WTC11 (cell line): ENCODE measurements around the gene PGAP2. TPM values are rescaled to one million over a fixed set of nuclear protein-coding genes. Genes with fewer than 3 reads are reported as not detected.

ENCODE experiments used
- ATAC-seq: fragments of 200-7000 bp; cut with Tn5 transposase; 2 replicates; pipeline ENCODE4 v1.10.0; 2021; ENCODE audit warnings: mild to moderate bottlenecking, moderate library complexity
- CTCF ChIA-PET: fragments of 300-600 bp; sonication (Branson Sonifier 250); formaldehyde crosslinking; loops from one replicate; lab custom pipeline; 2021; ENCODE audit warnings: antibody characterized with exemption; lab: Charles Lee
- POLR2A ChIA-PET: fragments of 350-600 bp; sonication (Branson Sonifier 250); formaldehyde crosslinking; loops from one replicate; lab custom pipeline; 2021; ENCODE audit warnings: antibody characterized with exemption; lab: Charles Lee
- DNase-seq: peaks from one replicate; pipeline ENCODE4 v3.0.0; 2021; ENCODE audit warnings: low spot score
- H3K27ac Mint-ChIP-seq: 2 replicates; pipeline ENCODE4 v1.8.0; 2021; ENCODE audit warnings: mixed read lengths
- H3K27me3 Mint-ChIP-seq: 2 replicates; pipeline ENCODE4 v1.8.0; 2021; ENCODE audit warnings: low read depth, mild to moderate bottlenecking, moderate library complexity, mixed read lengths
- H3K36me3 Mint-ChIP-seq: 2 replicates; pipeline ENCODE4 v1.8.0; 2021; ENCODE audit warnings: mixed read lengths
- H3K4me1 Mint-ChIP-seq: 2 replicates; pipeline ENCODE4 v1.8.0; 2022; ENCODE audit warnings: mixed read lengths
- H3K4me3 Mint-ChIP-seq: 2 replicates; pipeline ENCODE4 v1.8.0; 2021; ENCODE audit warnings: mild to moderate bottlenecking, moderate library complexity, mixed read lengths
- H3K9me3 Mint-ChIP-seq: 2 replicates; pipeline ENCODE4 v1.8.0; 2021; ENCODE audit warnings: mixed read lengths
- CBFB ChIP-seq: sonication (generic); formaldehyde crosslinking; IDR thresholded peaks from 2 replicates; pipeline ENCODE4 v1.8.1; 2022; ENCODE audit warnings: mild to moderate bottlenecking, low read depth, missing genetic modification reagents
- E2F5 ChIP-seq: sonication (generic); formaldehyde crosslinking; IDR thresholded peaks from 2 replicates; pipeline ENCODE4 v1.8.1; 2022; ENCODE audit warnings: mild to moderate bottlenecking, moderate library complexity, missing genetic modification reagents
- ERG ChIP-seq: fragments of 250-450 bp; sonication (Bioruptor Pico); IDR thresholded peaks from 2 replicates; pipeline ENCODE4 v1.8.0; 2021; ENCODE audit warnings: mild to moderate bottlenecking
- FOXJ3 ChIP-seq: sonication (generic); formaldehyde crosslinking; IDR thresholded peaks from 2 replicates; pipeline ENCODE4 v1.9.0; 2021; ENCODE audit warnings: missing genetic modification reagents, mild to moderate bottlenecking, borderline replicate concordance
- HMGA2 ChIP-seq: fragments of 250-450 bp; sonication (Bioruptor Pico); IDR thresholded peaks from 2 replicates; pipeline ENCODE4 v1.4.0; 2021; ENCODE audit warnings: mild to moderate bottlenecking, moderate library complexity
- JAZF1 ChIP-seq: fragments of 250-450 bp; sonication (Bioruptor Pico); IDR thresholded peaks from 2 replicates; pipeline ENCODE4 v1.9.0; 2021; ENCODE audit warnings: moderate library complexity, mild to moderate bottlenecking, inconsistent platforms
- KAT7 ChIP-seq: sonication (generic); formaldehyde crosslinking; IDR thresholded peaks from 2 replicates; pipeline ENCODE4 v1.8.1; 2023; ENCODE audit warnings: missing genetic modification reagents, mild to moderate bottlenecking, borderline replicate concordance
- MAX ChIP-seq: sonication (generic); formaldehyde crosslinking; IDR thresholded peaks from 2 replicates; pipeline ENCODE4 v1.8.0; 2022; ENCODE audit warnings: mild to moderate bottlenecking, missing genetic modification reagents
- MYBL2 ChIP-seq: sonication (generic); formaldehyde crosslinking; IDR thresholded peaks from 2 replicates; pipeline ENCODE4 v1.8.1; 2023; ENCODE audit warnings: mild to moderate bottlenecking, moderate library complexity, missing genetic modification reagents
- NR3C1 ChIP-seq: sonication (generic); formaldehyde crosslinking; conservative IDR thresholded peaks from 2 replicates; pipeline ENCODE4 v1.8.1; 2023; ENCODE audit warnings: low read depth, mild to moderate bottlenecking, missing genetic modification reagents
- PRDM15 ChIP-seq: sonication (generic); formaldehyde crosslinking; IDR thresholded peaks from 2 replicates; pipeline ENCODE4 v1.8.0; 2022; ENCODE audit warnings: missing genetic modification reagents
- PREB ChIP-seq: sonication (generic); formaldehyde crosslinking; IDR thresholded peaks from 2 replicates; pipeline ENCODE4 v1.8.1; 2022; ENCODE audit warnings: mild to moderate bottlenecking, missing genetic modification reagents, moderate library complexity, borderline replicate concordance
- TEAD1 ChIP-seq: sonication (generic); formaldehyde crosslinking; IDR thresholded peaks from 2 replicates; pipeline ENCODE4 v1.8.0; 2022; ENCODE audit warnings: mild to moderate bottlenecking, missing genetic modification reagents
- TP53 ChIP-seq: sonication (generic); formaldehyde crosslinking; IDR thresholded peaks from 2 replicates; pipeline ENCODE4 v1.8.1; 2023; ENCODE audit warnings: mild to moderate bottlenecking, missing genetic modification reagents
- USF1 ChIP-seq: sonication (generic); formaldehyde crosslinking; IDR thresholded peaks from 2 replicates; pipeline ENCODE4 v1.8.0; 2022; ENCODE audit warnings: mild to moderate bottlenecking, missing genetic modification reagents
- USF2 ChIP-seq: sonication (generic); formaldehyde crosslinking; IDR thresholded peaks from 2 replicates; pipeline ENCODE4 v1.8.1; 2023; ENCODE audit warnings: mild to moderate bottlenecking, missing genetic modification reagents, moderate library complexity
- ZBTB21 ChIP-seq: sonication (generic); formaldehyde crosslinking; IDR thresholded peaks from 2 replicates; pipeline ENCODE4 v1.8.1; 2023; ENCODE audit warnings: mild to moderate bottlenecking, missing genetic modification reagents, borderline replicate concordance
- ZNF138 ChIP-seq: sonication (generic); formaldehyde crosslinking; conservative IDR thresholded peaks from 2 replicates; pipeline ENCODE4 v1.8.1; 2022; ENCODE audit warnings: mild to moderate bottlenecking, moderate library complexity, missing genetic modification reagents
- ZNF396 ChIP-seq: fragments of 250-450 bp; sonication (Bioruptor Pico); IDR thresholded peaks from 2 replicates; pipeline ENCODE4 v1.8.0; 2021; ENCODE audit warnings: mild to moderate bottlenecking, moderate library complexity, borderline replicate concordance
- ZNF423 ChIP-seq: fragments of 250-450 bp; sonication (Bioruptor Pico); IDR thresholded peaks from 2 replicates; pipeline ENCODE4 v2.1.2; 2022; ENCODE audit warnings: mild to moderate bottlenecking, moderate library complexity
- ZNF532 ChIP-seq: fragments of 250-450 bp; sonication (Bioruptor Pico); IDR thresholded peaks from 2 replicates; pipeline ENCODE4 v1.9.0; 2021; ENCODE audit warnings: mild to moderate bottlenecking, borderline replicate concordance
- ZNF671 ChIP-seq: fragments of 250-450 bp; sonication (Bioruptor Pico); IDR thresholded peaks from 2 replicates; pipeline ENCODE4 v1.8.0; 2021; ENCODE audit warnings: mild to moderate bottlenecking
- total RNA-seq: library from RNA; stranded (reverse); gene quantifications from 3 replicates; pipeline ENCODE4 v1.2.3, GENCODE V29; 2021

Gene PGAP2
- total RNA-seq, 1 experiment from 2014 or later, result 43.0 TPM

GRCh38 chr11:3836903-3837302 is 28.5 kb downstream of the PGAP2 start (continued):
- TF ChIP-seq USF1 (CRISPR knock-in tag) (no peak), NR3C1 (CRISPR knock-in tag) (no peak), TP53 (no peak), PRDM15 (no peak), MAX (CRISPR knock-in tag) (no peak), E2F5 (CRISPR knock-in tag) (no peak), ZNF396 (CRISPR knock-in tag) (no peak), ZNF423 (CRISPR knock-in tag) (no peak), JAZF1 (CRISPR knock-in tag) (no peak), ZBTB21 (no peak), ZNF532 (CRISPR knock-in tag) (no peak), ZNF138 (no peak), PREB (CRISPR knock-in tag) (no peak)

- no peak for ATAC-seq
- no peak overlapping the region for H3K4me3 Mint-ChIP-seq
- peaks cover 5% of the 10 kb centered on the region for H3K27me3 Mint-ChIP-seq
- H3K27ac Mint-ChIP-seq, result no peak overlapping the region
- H3K9me3 Mint-ChIP-seq, result no peaks in the 10 kb centered on the region
- CTCF ChIA-PET, result interaction anchor here (0.6 to 4.7 kb wide), 6 partner anchors 12 to 235 kb away, joined by 3 to 34 read pairs (median 5); partner anchors contain the start of gene STIM1
- H3K4me1 Mint-ChIP-seq, result peaks cover 60% of the 10 kb centered on the region
- no peaks in the 10 kb centered on the region for H3K36me3 Mint-ChIP-seq
- DNase-seq, result no peak
- POLR2A ChIA-PET, result interaction anchor here (1.1 kb wide), 1 partner anchor 11 kb away, joined by 3 read pairs; no protein-coding TSS in a partner anchor
- TF ChIP-seq KAT7 (CRISPR knock-in tag) (no peak), USF1 (CRISPR knock-in tag) (no peak), HMGA2 (CRISPR knock-in tag) (no peak), TEAD1 (CRISPR knock-in tag) (no peak), ERG (CRISPR knock-in tag) (no peak), ZNF138 (no peak), CBFB (CRISPR knock-in tag) (no peak), USF2 (CRISPR knock-in tag) (no peak), ZNF671 (no peak), MYBL2 (no peak), FOXJ3 (CRISPR knock-in tag) (no peak)
Measured at GRCh38 chr11:3837793-3838192, 29.4 kb downstream of the PGAP2 start.
